ENCODE data around the gene CEP112. TPM values are rescaled to one million over a fixed set of nuclear protein-coding genes. Genes with fewer than 3 reads are reported as not detected.

CEP112 gene
- total and polyA plus RNA-seq, 10 of the 15 experiments (the other 5 are each of a cell fraction or from before 2014, with no cell fraction given), result 0.11 to 3.8 (median 0.32) TPM; not detected in 1

- no peak overlapping the region for H3K27ac ChIP-seq (ENCODE audit: control insufficient read depth, insufficient read depth)
- no peak for DNase-seq (ENCODE audit: low read depth, low spot score)
- H3K36me3 ChIP-seq (ENCODE audit: control insufficient read depth in 2 of 2, insufficient read depth in 2 of 2, low read length in 1 of 2), result no peaks in the 10 kb centered on the region
- H3K4me3 ChIP-seq, result no peak overlapping the region
- no peaks in the 10 kb centered on the region for H3K79me2 ChIP-seq (ENCODE audit: control insufficient read depth, insufficient read depth, low read length)
- peaks cover 2% of the 10 kb centered on the region; the same call in 2 of the 3 replicates for H3K9me3 ChIP-seq (replicated peaks; ENCODE audit: control insufficient read depth, insufficient read depth, low read length)
- H3K27me3 ChIP-seq (replicated peaks in 1 of 2; ENCODE audit: control insufficient read depth in 2 of 2, insufficient read depth in 2 of 2, low read length in 1 of 2), result no peaks in the 10 kb centered on the region
- no peaks in the 10 kb centered on the region for H3K4me1 ChIP-seq (ENCODE audit: control insufficient read depth, insufficient read depth, low read length)
- no TSS peak for BruUV-seq (replicated peaks)
- no peak for FAIRE-seq
- 31% methylated on average over 3 of the region's 3 CpGs for WGBS (ENCODE audit: insufficient coverage, insufficient replicate concordance, low lambda C conversion rate, missing lambda C conversion rate)
- RAD21 ChIA-PET (ENCODE audit: unreplicated experiment), result interaction anchor here (0.8 to 5.2 kb wide), 7 partner anchors 28 to 566 kb away, joined by 3 to 29 read pairs (median 4); no protein-coding TSS in a partner anchor
- no peak overlapping the region for H3K9ac ChIP-seq (ENCODE audit: control insufficient read depth, insufficient read depth, low read length)
- ATAC-seq, result no peak
- CTCF ChIA-PET, result interaction anchor here (0.5 to 3.9 kb wide), 20 partner anchors 10 to 565 kb away, joined by 3 to 14 read pairs (median 4); no protein-coding TSS in a partner anchor
- in situ Hi-C loops (cut with MboI), result no loop called here
- intact Hi-C loops (cut with micrococcal nuclease; ENCODE audit: unreplicated experiment), result loop anchor here (10.0 kb wide), 2 partner anchors 233 to 563 kb away; partner anchors contain the start of gene AXIN2
- H3K4me2 ChIP-seq (ENCODE audit: control insufficient read depth, insufficient read depth), result no peak overlapping the region
- no peak overlapping the region for H2AFZ ChIP-seq (ENCODE audit: control insufficient read depth, low read depth, low read length)
- no peaks in the 10 kb centered on the region for H4K20me1 ChIP-seq (ENCODE audit: control insufficient read depth, insufficient read depth)
- SMC1A ChIA-PET (ENCODE audit: uncharacterized antibody, unreplicated experiment), result interaction anchor here (0.7 to 1.8 kb wide), 6 partner anchors 10 to 503 kb away, joined by 3 to 9 read pairs (median 4); no protein-coding TSS in a partner anchor
- POLR2A ChIA-PET, result no interaction called here
- TF ChIP-seq ZNF217 (IDR thresholded peaks at IDR 0.05), result no peak
- no peak for TF ChIP-seq RFX5 (IDR thresholded peaks at IDR 0.05; ENCODE audit: low read depth, low read length)
- no peak for TF ChIP-seq ZBTB40 (IDR thresholded peaks at IDR 0.05; ENCODE audit: borderline replicate concordance)
- TF ChIP-seq RAD21 (IDR thresholded peaks at IDR 0.05; ENCODE audit: insufficient read depth, low read depth, low read length), result 0 out of 2 replicates have a peak, but pooled peaks have one; percentile 4
- no peak for TF ChIP-seq CHD2 (IDR thresholded peaks at IDR 0.05; ENCODE audit: borderline replicate concordance, low read depth, low read length)
- TF ChIP-seq ZNF592 (IDR thresholded peaks at IDR 0.05), result no peak
- no peak for TF ChIP-seq SRF (IDR thresholded peaks at IDR 0.05; ENCODE audit: low read depth in 2 of 2, low read length in 2 of 2)
- no peak for TF ChIP-seq IKZF1 (conservative IDR thresholded peaks at IDR 0.05)
- no peak for TF ChIP-seq IKZF2 (IDR thresholded peaks at IDR 0.05)
- no peak for TF ChIP-seq RUNX3 (IDR thresholded peaks at IDR 0.05; ENCODE audit: low read length)
- peak; percentile 8 to 34 (median 14); a peak in 2 of 6 replicates for TF ChIP-seq CTCF (IDR thresholded peaks at IDR 0.05 in 2 of 3, conservative IDR thresholded peaks at IDR 0.05 in 1 of 3; ENCODE audit: control insufficient read depth in 2 of 3, extremely low read depth in 1 of 3, insufficient read depth in 1 of 3, low read depth in 3 of 3, low read length in 3 of 3)
- TF ChIP-seq SMC3 (IDR thresholded peaks at IDR 0.05; ENCODE audit: borderline replicate concordance, low read length), result peak; percentile 13; the same call in 1 of the 2 replicates
- no peak for TF ChIP-seq RAD51 (IDR thresholded peaks at IDR 0.05)
- no peak for TF ChIP-seq DPF2 (IDR thresholded peaks at IDR 0.05)
- no peak for TF ChIP-seq WRNIP1 (IDR thresholded peaks at IDR 0.05; ENCODE audit: borderline replicate concordance, low read depth, low read length)
These were observed 394.1 kb downstream of the CEP112 start for GRCh38 chr17:65797809-65798208.

All from GM12878 (cell line).